Colonic mucosa (tissue), 2 donors: ENCODE data around the gene CARHSP1. TPM values are rescaled to one million over a fixed set of nuclear protein-coding genes. Genes with fewer than 3 reads are reported as not detected.

Experiments used
- total RNA-seq, 2 donors: library from RNA; stranded (reverse); fragmentation: NEBNext Ultra II Directional in 1 of 2; extraction: Animal tissue kit (Norgen Biotek cat#: 25700) in 1 of 2; gene quantifications; one replicate each; pipeline ENCODE4 v1.2.1, GENCODE V29; 2021
- donor health status: DM: no; HTN: no; CAD: no.
- donor health status: DM: no; HTN: no; CAD: no.

CARHSP1 gene
- total RNA-seq, 2 donors from 2014 or later, result 75.7 to 77.9 TPM

Other genes starting within 250 kb of the CARHSP1 start
- 10 to 100 TPM; 16.1 to 26.8 TPM for gene METTL22, start 247.3 kb downstream of the CARHSP1 start, total RNA-seq
- 10 to 100 TPM; 12.9 to 25.6 TPM for gene ABAT, start 194.4 kb downstream of the CARHSP1 start, total RNA-seq
- gene TMEM186, start 71.4 kb downstream of the CARHSP1 start, total RNA-seq, result 10 to 100 TPM; 11.9 to 20.3 TPM
- gene PMM2, start 71.2 kb downstream of the CARHSP1 start, total RNA-seq, result 10 to 100 TPM; 60.7 to 88.1 TPM
- not detected for gene LITAFD, start 13.3 kb upstream of the CARHSP1 start, total RNA-seq
- gene USP7, start 94.9 kb upstream of the CARHSP1 start, total RNA-seq, result 100 to 1,000 TPM; 147 to 176 TPM
- gene HAPSTR1, start 222.6 kb upstream of the CARHSP1 start, total RNA-seq, result 10 to 100 TPM; 50.2 to 57.0 TPM